Measurements from ENCODE around the gene CSTF3.

CSTF3 gene

GRCh38 chr11:33191467-33191866, 30.2 kb upstream of the CSTF3 start:
- no peak for DNase-seq (ENCODE audit: low spot score)

DNA sequence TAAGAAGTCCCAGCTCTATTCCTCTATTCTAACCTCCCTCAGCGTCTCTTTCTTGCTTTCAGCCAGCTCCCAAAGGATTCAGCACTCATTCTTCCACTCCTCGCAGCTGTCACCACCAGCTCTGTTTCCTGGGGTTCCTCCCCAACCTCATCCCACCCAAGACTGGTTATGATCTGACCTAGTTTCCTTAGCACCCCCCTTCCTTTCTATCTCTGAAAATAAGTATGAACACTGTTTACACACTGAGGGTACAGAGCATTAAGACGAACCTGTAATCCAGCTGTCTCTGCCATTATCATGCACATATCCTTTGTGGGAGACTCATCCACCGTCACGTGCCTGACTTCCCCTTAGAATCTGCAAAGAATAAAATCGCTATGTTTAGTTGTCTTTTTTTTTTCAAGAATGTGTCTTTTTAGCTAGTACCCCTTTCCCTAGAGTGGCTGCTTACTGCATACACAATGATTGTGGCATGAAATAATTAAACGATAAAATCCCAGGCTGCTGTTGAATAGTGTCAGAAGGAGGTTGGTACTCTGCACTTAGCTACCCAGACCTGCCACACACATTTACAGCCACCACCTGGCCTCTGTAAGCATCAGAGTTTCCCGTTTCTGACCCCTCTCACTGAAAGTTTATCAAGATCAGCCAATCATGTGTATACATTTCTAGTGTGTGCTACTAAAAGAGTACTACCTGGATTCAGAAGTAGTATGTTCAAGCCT, 26.9 kb upstream of the CSTF3 start:
- no peak for DNase-seq (ENCODE audit: low spot score)
- TF ChIP-seq CTCF (IDR thresholded peaks at IDR 0.05; ENCODE audit: extremely low read depth, missing control alignments), result no peak

More at GRCh38 chr11:33191467-33191866, 30.2 kb upstream of the CSTF3 start:
- no peak for TF ChIP-seq CTCF (IDR thresholded peaks at IDR 0.05; ENCODE audit: extremely low read depth, missing control alignments)

DNA sequence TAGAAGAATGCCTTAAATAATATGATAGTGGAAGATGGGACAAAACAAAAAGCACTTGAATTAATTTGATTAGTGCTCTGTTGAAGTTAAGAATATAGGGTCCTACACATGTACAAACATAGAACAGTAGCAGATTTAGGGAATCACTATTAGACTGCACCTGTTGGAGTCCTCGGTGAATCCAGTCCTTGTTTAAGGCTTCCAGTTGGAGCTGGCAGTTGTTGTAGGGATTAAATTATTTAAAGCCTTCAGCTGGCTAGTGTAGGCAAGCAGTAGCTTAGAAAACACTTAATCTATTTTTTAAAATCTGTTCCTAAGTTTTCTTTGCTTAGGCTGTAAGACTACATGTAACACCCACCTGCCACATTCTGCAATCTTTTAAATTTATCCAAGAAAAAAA, 24.5 kb upstream of the CSTF3 start:
- DNase-seq (ENCODE audit: low spot score), result no peak
- no peak for TF ChIP-seq CTCF (IDR thresholded peaks at IDR 0.05; ENCODE audit: extremely low read depth, missing control alignments)

- DNase-seq (ENCODE audit: low spot score), result no peak
- TF ChIP-seq CTCF (IDR thresholded peaks at IDR 0.05; ENCODE audit: extremely low read depth, missing control alignments), result no peak
Measured at GRCh38 chr11:33182246-33182878, 21.1 kb upstream of the CSTF3 start.

DNA sequence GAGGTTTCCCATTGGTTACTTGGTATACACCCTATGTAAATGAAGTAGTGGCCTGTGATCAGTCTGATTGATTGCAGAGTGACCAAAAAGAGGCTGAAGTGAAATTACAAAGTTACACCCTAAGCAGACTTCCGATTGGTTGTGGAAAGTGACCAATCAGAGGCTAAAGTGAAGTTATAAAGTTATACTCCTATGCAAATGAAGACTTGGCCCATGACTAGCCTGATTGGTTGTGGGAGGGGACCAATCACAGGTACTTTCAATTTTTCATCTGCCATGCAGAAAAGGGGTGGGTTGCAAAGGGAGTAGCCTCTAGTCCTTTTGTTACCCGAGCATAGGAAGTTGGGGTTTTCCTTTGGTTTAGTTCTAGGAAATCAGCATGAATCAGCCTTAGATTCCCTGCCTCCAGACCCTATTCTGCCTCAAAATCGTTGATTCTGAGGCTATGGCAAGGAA, 18.1 kb upstream of the CSTF3 start:
- TF ChIP-seq CTCF (IDR thresholded peaks at IDR 0.05; ENCODE audit: extremely low read depth, missing control alignments), result no peak
- no peak for DNase-seq (ENCODE audit: low spot score)

GRCh38 chr11:33178443-33179180, 17.3 kb upstream of the CSTF3 start:
- DNase-seq (ENCODE audit: low spot score), result no peak
- no peak for TF ChIP-seq CTCF (IDR thresholded peaks at IDR 0.05; ENCODE audit: extremely low read depth, missing control alignments)

Data from GM20000 (cell line).